ENCODE measurements around the gene PLCL1. TPM values are rescaled to one million over a fixed set of nuclear protein-coding genes. Genes with fewer than 3 reads are reported as not detected.

PLCL1 gene
- total and polyA plus RNA-seq, 3 experiments from 2014 or later, result 0.70 to 2.0 (median 0.71) TPM

- CTCF ChIA-PET, result no interaction called here
- H3K4me1 Mint-ChIP-seq, result no peaks in the 10 kb centered on the region
- no peaks in the 10 kb centered on the region for H3K27me3 Mint-ChIP-seq
These were observed 156.4 kb downstream of the PLCL1 start for GRCh38 chr2:197960786-197961185.

GRCh38 chr2:197964720-197965119 is 160.3 kb downstream of the PLCL1 start:
- peaks cover 3% of the 10 kb centered on the region for H3K9me3 ChIP-seq (ENCODE audit: low read length)
- Mint-ChIP-seq H3K27me3 (no peaks in the 10 kb centered on the region), H3K4me1 (no peaks in the 10 kb centered on the region), H3K27ac (no peak overlapping the region), H3K4me3 (no peak overlapping the region), H3K36me3 (peaks cover 0 to 20% (median 3%) of the 10 kb centered on the region in 3 donors), H3K9me3 (peaks cover 23 to 33% (median 28%) of the 10 kb centered on the region in 5 donors)
- H3K36me3 ChIP-seq (ENCODE audit: insufficient read depth, low read length), result no peaks in the 10 kb centered on the region
- H3K27me3 ChIP-seq (ENCODE audit: insufficient read depth, low read length, poor library complexity, severe bottlenecking), result no peaks in the 10 kb centered on the region
- CTCF ChIA-PET, result no interaction called here
- no peak overlapping the region for H3K27ac ChIP-seq (ENCODE audit: low read depth, low read length)
- no peak for DNase-seq
- POLR2A ChIA-PET, result no interaction called here
- H3K4me1 ChIP-seq (ENCODE audit: insufficient read depth, low read length), result no peaks in the 10 kb centered on the region
- no peak overlapping the region for H3K4me3 ChIP-seq (ENCODE audit: low read length)

More at GRCh38 chr2:197960786-197961185, 156.4 kb downstream of the PLCL1 start:
- Histone ChIP-seq H3K4me1 (ENCODE audit: insufficient read depth, low read length) (no peaks in the 10 kb centered on the region), H3K36me3 (ENCODE audit: insufficient read depth, low read length) (no peaks in the 10 kb centered on the region), H3K9me3 (ENCODE audit: low read length) (peaks cover 3% of the 10 kb centered on the region), H3K4me3 (ENCODE audit: low read length) (no peak overlapping the region), H3K27ac (ENCODE audit: low read depth, low read length) (no peak overlapping the region), H3K27me3 (ENCODE audit: insufficient read depth, low read length, poor library complexity, severe bottlenecking) (no peaks in the 10 kb centered on the region)
- Mint-ChIP-seq H3K9me3 (peaks cover 20 to 39% (median 28%) of the 10 kb centered on the region in 5 donors), H3K4me3 (no peak overlapping the region), H3K36me3 (peaks cover 0 to 17% (median 2%) of the 10 kb centered on the region in 3 donors), H3K27ac (no peak overlapping the region)
- POLR2A ChIA-PET, result no interaction called here
- no peak for DNase-seq

- Mint-ChIP-seq H3K27ac (no peak overlapping the region), H3K36me3 (peaks cover 0 to 20% (median 3%) of the 10 kb centered on the region in 3 donors), H3K27me3 (no peaks in the 10 kb centered on the region), H3K4me3 (no peak overlapping the region), H3K4me1 (no peaks in the 10 kb centered on the region), H3K9me3 (peaks cover 23 to 33% (median 28%) of the 10 kb centered on the region in 5 donors)
- Histone ChIP-seq H3K4me1 (ENCODE audit: insufficient read depth, low read length) (no peaks in the 10 kb centered on the region), H3K36me3 (ENCODE audit: insufficient read depth, low read length) (no peaks in the 10 kb centered on the region), H3K9me3 (ENCODE audit: low read length) (peaks cover 3% of the 10 kb centered on the region), H3K4me3 (ENCODE audit: low read length) (no peak overlapping the region), H3K27ac (ENCODE audit: low read depth, low read length) (no peak overlapping the region), H3K27me3 (ENCODE audit: insufficient read depth, low read length, poor library complexity, severe bottlenecking) (no peaks in the 10 kb centered on the region)
- no peak for DNase-seq
- ChIA-PET POLR2A (no interaction called here), CTCF (no interaction called here)
These were observed 161.4 kb downstream of the PLCL1 start for GRCh38 chr2:197965756-197966155.

GRCh38 chr2:197969391-197969893 is 165.0 kb downstream of the PLCL1 start:
- no peak overlapping the region for H3K4me3 Mint-ChIP-seq
- no peaks in the 10 kb centered on the region for H3K4me1 ChIP-seq (ENCODE audit: insufficient read depth, low read length)
- DNase-seq, result no peak
- H3K36me3 ChIP-seq (ENCODE audit: insufficient read depth, low read length), result no peaks in the 10 kb centered on the region
- peaks cover 12 to 17% (median 16%) of the 10 kb centered on the region in 5 donors for H3K9me3 Mint-ChIP-seq
- ChIA-PET POLR2A (no interaction called here), CTCF (no interaction called here)
- no peaks in the 10 kb centered on the region for H3K27me3 ChIP-seq (ENCODE audit: insufficient read depth, low read length, poor library complexity, severe bottlenecking)
- H3K4me1 Mint-ChIP-seq, result no peaks in the 10 kb centered on the region
- H3K27ac ChIP-seq (ENCODE audit: low read depth, low read length), result no peak overlapping the region
- H3K9me3 ChIP-seq (ENCODE audit: low read length), result peaks cover 2% of the 10 kb centered on the region
- peaks cover 0 to 19% (median 2%) of the 10 kb centered on the region in 3 donors for H3K36me3 Mint-ChIP-seq
- H3K27ac Mint-ChIP-seq, result no peak overlapping the region
- H3K4me3 ChIP-seq (ENCODE audit: low read length), result no peak overlapping the region
- peaks cover 0 to 1% of the 10 kb centered on the region in 2 donors for H3K27me3 Mint-ChIP-seq

- Histone ChIP-seq H3K9me3 (ENCODE audit: low read length) (no peaks in the 10 kb centered on the region), H3K4me1 (ENCODE audit: insufficient read depth, low read length) (no peaks in the 10 kb centered on the region), H3K27me3 (ENCODE audit: insufficient read depth, low read length, poor library complexity, severe bottlenecking) (no peaks in the 10 kb centered on the region), H3K27ac (ENCODE audit: low read depth, low read length) (no peak overlapping the region), H3K4me3 (ENCODE audit: low read length) (no peak overlapping the region), H3K36me3 (ENCODE audit: insufficient read depth, low read length) (no peaks in the 10 kb centered on the region)
- Mint-ChIP-seq H3K27me3 (peaks cover 0 to 1% of the 10 kb centered on the region in 2 donors), H3K4me1 (no peaks in the 10 kb centered on the region), H3K27ac (no peak overlapping the region), H3K4me3 (no peak overlapping the region), H3K9me3 (peaks cover 0 to 3% (median 0%) of the 10 kb centered on the region in 5 donors), H3K36me3 (peaks cover 0 to 5% (median 4%) of the 10 kb centered on the region in 3 donors)
- no peak for DNase-seq
- ChIA-PET POLR2A (no interaction called here), CTCF (no interaction called here)
These were observed 167.7 kb downstream of the PLCL1 start for GRCh38 chr2:197972061-197972460.

GRCh38 chr2:197972587-197972986 is 168.2 kb downstream of the PLCL1 start:
- no peaks in the 10 kb centered on the region for H3K4me1 Mint-ChIP-seq
- ChIA-PET CTCF (no interaction called here), POLR2A (no interaction called here)

GRCh38 chr2:197973772-197974171 is 169.4 kb downstream of the PLCL1 start:
- ChIA-PET POLR2A (no interaction called here), CTCF (no interaction called here)
- Histone ChIP-seq H3K36me3 (ENCODE audit: insufficient read depth, low read length) (no peaks in the 10 kb centered on the region), H3K9me3 (ENCODE audit: low read length) (no peaks in the 10 kb centered on the region), H3K27ac (ENCODE audit: low read depth, low read length) (no peak overlapping the region), H3K27me3 (ENCODE audit: insufficient read depth, low read length, poor library complexity, severe bottlenecking) (no peaks in the 10 kb centered on the region), H3K4me1 (ENCODE audit: insufficient read depth, low read length) (no peaks in the 10 kb centered on the region), H3K4me3 (ENCODE audit: low read length) (no peak overlapping the region)
- DNase-seq, result no peak
- peaks cover 0 to 2% (median 0%) of the 10 kb centered on the region in 5 donors for H3K9me3 Mint-ChIP-seq
- H3K36me3 Mint-ChIP-seq, result peaks cover 0 to 5% (median 2%) of the 10 kb centered on the region in 3 donors
- no peaks in the 10 kb centered on the region for H3K4me1 Mint-ChIP-seq
- H3K27me3 Mint-ChIP-seq, result peaks cover 0 to 1% of the 10 kb centered on the region in 2 donors
- H3K27ac Mint-ChIP-seq, result no peak overlapping the region
- no peak overlapping the region for H3K4me3 Mint-ChIP-seq

More at GRCh38 chr2:197972587-197972986, 168.2 kb downstream of the PLCL1 start:
- H3K27me3 ChIP-seq (ENCODE audit: insufficient read depth, low read length, poor library complexity, severe bottlenecking), result no peaks in the 10 kb centered on the region
- no peak overlapping the region for H3K27ac ChIP-seq (ENCODE audit: low read depth, low read length)
- DNase-seq, result no peak
- H3K4me3 Mint-ChIP-seq, result no peak overlapping the region
- no peaks in the 10 kb centered on the region for H3K4me1 ChIP-seq (ENCODE audit: insufficient read depth, low read length)
- H3K4me3 ChIP-seq (ENCODE audit: low read length), result no peak overlapping the region
- H3K27me3 Mint-ChIP-seq, result peaks cover 0 to 1% of the 10 kb centered on the region in 2 donors
- no peak overlapping the region for H3K27ac Mint-ChIP-seq
- H3K9me3 Mint-ChIP-seq, result peaks cover 0 to 2% (median 0%) of the 10 kb centered on the region in 5 donors
- peaks cover 0 to 5% (median 4%) of the 10 kb centered on the region in 3 donors for H3K36me3 Mint-ChIP-seq
- no peaks in the 10 kb centered on the region for H3K36me3 ChIP-seq (ENCODE audit: insufficient read depth, low read length)
- no peaks in the 10 kb centered on the region for H3K9me3 ChIP-seq (ENCODE audit: low read length)

- POLR2A ChIA-PET, result no interaction called here
- CTCF ChIA-PET, result no interaction called here
These were observed 171.6 kb downstream of the PLCL1 start for GRCh38 chr2:197975931-197976519.

More at GRCh38 chr2:197975931-197976519, 171.6 kb downstream of the PLCL1 start:
- H3K4me3 Mint-ChIP-seq, result no peak overlapping the region
- H3K36me3 ChIP-seq (ENCODE audit: insufficient read depth, low read length), result no peaks in the 10 kb centered on the region
- no peaks in the 10 kb centered on the region for H3K4me1 ChIP-seq (ENCODE audit: insufficient read depth, low read length)
- no peak overlapping the region for H3K27ac ChIP-seq (ENCODE audit: low read depth, low read length)
- no peak overlapping the region for H3K4me3 ChIP-seq (ENCODE audit: low read length)
- H3K36me3 Mint-ChIP-seq, result peaks cover 0 to 5% (median 2%) of the 10 kb centered on the region in 3 donors
- no peaks in the 10 kb centered on the region for H3K4me1 Mint-ChIP-seq
- peaks cover 0 to 2% (median 0%) of the 10 kb centered on the region in 5 donors for H3K9me3 Mint-ChIP-seq
- H3K27ac Mint-ChIP-seq, result no peak overlapping the region
- no peaks in the 10 kb centered on the region for H3K27me3 ChIP-seq (ENCODE audit: insufficient read depth, low read length, poor library complexity, severe bottlenecking)
- no peak for DNase-seq
- peaks cover 0 to 1% of the 10 kb centered on the region in 2 donors for H3K27me3 Mint-ChIP-seq
- no peaks in the 10 kb centered on the region for H3K9me3 ChIP-seq (ENCODE audit: low read length)

Data from CD8-positive, alpha-beta memory T cell (primary cell).